Hepatic stellate cell (primary cell): ENCODE results near the gene TMPRSS3.

Source experiments
- DNase-seq: peaks from one replicate; pipeline ENCODE4 v3.0.0; 2011; ENCODE audit warnings: low spot score

Gene TMPRSS3

DNA sequence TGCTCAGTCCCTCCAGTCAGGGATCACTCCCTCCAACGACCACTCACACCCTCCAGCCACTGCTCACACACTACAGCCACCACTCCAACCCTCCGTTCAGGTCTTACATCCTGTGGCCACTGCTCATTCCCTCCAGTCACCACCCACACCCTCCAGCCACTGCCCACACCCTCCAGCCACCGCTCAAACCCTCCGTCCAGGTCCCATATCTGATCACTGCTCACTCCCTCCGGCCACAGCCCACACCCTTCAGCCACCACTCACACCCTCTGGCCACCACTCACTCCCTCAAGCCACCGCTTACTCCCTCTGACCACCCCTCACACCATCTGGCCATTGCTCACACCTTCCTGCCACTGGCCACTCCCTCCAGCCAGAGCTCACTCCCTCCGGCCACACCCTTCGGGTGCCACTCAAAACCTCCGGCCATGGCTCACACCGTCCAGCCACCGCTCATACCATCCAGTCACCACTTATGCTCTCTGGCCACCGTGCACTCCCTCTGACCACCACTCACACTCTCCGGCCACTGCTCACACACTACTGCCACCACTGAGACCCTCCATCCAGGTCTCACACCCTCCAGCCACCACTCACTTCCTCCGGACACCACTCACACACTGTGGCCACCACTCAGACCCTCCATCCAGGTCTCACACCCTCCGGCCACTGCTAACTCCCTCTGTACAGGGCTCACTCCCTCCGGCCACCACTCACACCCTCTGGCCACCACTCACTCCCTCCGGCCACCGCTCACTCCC is 24.8 kb downstream of the TMPRSS3 start:
- DNase-seq, result no peak

DNA sequence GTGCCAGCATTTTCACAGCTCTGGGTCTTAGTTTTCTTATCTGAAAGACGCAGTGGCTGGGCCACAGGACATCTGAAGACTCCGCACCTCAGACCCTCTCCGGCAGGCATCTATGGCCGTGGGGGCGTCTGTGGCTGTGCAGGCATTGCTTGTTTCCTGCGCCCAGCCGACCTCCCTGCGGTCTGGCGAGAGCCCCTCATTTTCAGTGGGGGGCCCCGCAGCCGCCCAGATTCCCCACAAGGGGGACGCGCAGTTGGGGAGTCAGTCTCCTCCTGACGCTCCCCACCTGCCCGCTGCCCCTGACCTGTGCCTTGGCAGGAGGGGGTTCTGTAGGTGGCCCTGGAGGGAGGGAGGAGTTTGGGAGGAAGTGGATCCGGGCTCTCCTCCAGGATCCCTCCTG is 26.0 kb downstream of the TMPRSS3 start:
- DNase-seq, result no peak

DNA sequence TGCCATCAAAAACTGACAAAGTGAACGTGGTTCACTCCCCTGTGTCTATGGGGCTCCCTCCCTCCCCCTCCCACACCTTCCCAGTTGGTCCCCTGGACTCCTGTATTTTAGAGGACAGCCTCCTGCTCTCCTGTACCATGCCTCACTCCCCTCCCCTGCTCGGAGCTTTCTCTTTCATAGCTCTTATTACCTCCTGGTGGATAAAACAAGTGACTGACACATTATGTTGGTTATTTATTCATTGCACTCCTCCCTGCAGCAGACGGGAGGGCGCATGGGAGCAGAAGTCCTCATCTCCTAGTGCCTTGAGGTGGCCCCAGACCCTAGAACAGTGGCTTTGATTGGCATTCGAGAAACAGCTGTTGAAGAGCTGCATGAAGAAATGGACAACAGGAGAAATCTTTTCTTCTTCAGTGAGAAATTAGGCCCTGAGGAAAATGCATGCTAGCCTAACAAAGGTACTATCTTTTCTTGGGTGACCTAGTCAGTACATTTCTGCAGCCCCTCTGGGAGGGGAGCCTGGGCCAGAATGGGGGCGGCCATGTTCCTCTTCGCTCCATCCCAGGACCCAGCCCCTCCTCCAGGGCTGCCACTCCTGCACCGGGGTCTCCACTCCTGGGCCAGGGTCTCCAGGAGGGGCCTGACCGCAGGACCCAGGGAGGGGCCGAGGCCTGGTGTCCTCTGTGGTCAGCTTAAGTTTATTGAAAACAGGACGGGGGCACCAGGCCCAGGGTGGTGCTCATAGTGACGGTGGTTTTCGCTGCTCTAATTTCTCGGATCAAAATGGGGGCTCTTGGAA is 28.3 kb downstream of the TMPRSS3 start:
- no peak for DNase-seq

DNA sequence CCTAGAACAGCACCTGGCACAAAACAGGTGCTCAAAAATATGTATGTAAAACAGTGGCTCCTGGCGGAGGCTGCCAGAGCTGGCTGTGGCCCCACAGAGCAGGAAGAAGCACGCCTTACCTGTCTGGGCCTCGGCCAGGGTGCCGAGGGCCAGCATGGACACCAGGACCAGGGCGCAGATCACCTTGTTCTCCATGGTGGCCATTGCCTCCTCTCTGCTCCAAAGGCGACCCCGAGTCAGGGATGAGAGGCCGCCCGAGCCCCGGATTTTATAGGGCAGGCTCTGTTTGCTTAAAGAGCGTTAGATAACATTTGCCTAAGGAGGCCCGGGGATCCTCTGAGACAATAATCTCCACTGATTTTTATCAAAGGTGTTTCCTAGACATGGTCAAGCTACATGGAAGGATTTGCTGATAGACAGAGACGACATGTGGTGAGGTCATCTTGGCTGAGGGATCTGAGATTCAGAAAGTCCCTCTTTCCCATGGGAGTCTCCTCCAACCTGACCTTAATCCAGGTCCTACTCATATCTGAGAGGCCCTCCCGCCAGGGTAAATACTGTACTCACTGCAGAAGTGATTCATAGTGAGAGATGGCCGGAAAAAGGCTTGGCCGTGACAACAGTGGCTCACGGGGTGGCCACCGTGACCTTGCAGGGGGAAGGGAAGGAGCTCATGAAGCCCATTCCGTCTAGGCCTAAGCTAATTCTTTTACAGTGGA is 29.4 kb downstream of the TMPRSS3 start, which contains the start of gene TFF1:
TFF1 (minus strand) TSS at position 244 of the 719 bp plus-strand sequence; CDS start at position 204, 40 bp downstream.
- no peak for DNase-seq

DNA sequence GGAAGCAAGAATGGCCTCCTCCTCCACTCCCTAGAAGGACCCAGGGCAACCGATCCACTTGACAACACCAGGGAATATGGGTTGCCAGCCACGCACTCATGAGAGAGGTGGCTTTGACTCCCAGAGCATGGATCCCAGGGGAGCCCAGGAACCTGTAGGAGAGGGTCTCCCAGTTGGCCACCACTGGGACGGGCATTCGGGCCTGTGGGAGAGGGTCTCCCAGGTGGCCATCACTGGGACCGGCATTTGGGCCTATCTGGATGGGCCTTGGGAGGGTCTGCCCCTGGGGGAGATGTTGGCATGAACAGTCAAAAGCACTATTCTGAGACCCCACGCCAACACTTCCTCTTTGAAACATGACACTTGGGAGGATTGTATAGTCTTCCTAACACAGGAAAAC is 30.1 kb downstream of the TMPRSS3 start:
- no peak for DNase-seq

DNA sequence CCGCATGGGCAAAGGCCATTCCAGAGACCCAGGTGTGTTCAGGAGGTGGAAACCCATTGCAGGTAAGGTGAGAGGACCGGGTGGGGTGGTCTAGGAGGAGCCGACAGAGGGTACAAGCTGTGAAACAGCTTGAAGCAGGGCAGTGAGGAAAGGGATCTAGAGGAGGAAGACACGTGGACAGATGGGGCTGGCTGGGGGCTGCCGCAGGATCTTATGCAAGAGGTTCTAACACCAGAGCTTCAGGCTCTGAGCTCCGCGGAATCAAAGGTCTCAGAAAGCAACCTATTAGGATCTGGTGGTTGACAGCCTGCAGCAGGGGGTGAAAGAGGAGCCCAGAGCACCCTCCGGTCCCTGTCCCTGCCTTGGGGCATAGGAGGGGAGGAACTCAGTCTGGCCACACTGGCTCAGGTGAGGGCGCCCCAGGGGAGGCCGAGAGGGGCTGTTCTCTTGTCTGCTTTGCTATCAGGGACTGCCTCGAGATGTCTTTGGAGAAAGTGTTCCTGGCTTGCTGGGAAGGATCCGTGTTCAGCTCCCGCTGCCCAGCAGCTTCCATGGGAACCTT is 31.5 kb downstream of the TMPRSS3 start:
- DNase-seq, result no peak

DNA sequence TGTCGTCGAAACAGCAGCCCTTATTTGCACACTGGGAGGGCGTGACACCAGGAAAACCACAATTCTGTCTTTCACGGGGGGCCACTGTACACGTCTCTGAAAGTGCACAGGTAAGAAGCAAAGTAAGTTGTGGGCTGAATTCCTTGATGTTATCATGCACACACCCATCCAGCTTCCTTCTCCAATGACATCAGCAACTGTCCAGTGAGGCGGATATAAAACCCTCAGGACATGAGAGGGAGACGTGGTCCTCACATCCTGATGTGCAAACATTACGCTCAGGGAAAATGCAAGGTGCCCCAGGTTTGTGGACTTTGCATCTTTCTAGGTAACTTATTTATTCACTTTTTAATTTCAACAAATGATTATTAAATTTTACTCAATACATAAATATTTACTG is 32.5 kb downstream of the TMPRSS3 start:
- no peak for DNase-seq

DNA sequence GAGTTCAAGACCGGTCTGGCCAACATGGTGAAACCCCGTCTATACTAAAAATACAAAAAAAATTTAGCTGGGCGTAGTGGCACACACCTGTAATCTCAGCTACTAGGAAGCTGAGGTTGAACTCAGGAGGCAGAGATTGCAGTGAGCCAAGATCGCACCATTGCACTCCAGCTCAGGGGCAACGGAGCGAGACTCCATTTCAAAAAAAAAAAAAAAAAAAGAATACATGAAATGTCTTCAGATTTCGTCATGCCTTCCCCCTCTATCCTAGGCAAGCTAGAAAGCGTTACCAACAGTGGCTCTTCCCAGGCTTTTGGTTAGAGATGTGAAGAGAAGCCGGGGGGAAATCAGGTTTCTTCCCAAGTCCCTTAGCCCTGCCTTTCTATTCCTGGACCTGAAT is 33.2 kb downstream of the TMPRSS3 start:
- DNase-seq, result no peak

DNA sequence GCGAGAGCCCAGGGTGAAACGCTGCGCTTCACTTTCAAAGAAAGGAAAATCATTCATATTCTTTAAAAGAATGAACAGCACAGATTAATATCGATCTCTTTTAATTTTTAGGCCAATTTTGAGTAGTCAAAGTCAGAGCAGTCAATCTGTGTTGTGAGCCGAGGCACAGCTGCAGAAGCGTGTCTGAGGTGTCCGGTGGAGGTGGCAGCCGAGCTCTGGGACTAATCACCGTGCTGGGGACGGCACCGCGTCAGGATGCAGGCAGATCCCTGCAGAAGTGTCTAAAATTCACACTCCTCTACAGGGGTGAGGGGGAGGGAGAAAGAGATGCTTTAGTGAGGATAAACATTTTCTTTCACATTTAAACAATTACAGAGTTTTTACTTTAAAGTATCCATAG is 33.7 kb downstream of the TMPRSS3 start:
- no peak for DNase-seq

DNA sequence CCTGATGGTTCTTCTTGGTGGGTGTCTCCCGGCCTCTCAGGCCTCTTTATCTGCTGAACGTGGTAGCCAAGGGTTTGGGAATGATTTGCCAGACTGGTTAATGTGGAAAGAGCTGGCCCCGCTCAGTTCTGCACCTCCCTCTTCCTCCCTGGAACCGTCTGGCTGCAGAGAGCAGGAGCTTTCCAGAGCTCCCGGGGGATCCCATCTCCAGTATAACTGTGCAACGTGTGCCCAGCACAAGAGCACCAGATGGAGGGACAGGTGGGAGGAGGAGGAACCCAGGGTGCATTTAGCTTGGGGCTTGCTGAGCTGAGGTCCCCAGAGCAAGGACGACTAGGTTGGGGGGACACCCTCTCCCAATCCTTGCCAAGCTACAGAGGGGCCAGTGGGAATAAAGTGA is 34.6 kb downstream of the TMPRSS3 start:
- DNase-seq, result no peak

DNA sequence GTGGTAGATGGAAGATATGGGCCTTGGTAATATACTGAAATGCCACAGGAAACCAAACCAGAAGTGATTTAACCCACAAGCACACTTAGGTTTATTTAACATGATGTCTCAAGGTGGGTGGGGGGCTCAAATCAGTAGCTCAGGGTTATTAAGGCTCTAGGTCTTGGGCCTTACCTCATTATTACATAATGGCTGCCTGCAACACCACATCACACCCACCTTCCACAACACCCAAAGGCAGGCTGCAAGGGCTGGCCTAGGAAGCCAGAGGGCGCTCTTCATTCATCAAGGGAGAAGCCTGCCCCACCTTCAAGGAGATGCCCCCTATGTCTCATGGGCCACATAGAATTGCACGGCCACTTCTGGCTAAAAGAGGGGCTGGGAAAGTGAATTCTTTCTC is 35.5 kb downstream of the TMPRSS3 start:
- no peak for DNase-seq

DNA sequence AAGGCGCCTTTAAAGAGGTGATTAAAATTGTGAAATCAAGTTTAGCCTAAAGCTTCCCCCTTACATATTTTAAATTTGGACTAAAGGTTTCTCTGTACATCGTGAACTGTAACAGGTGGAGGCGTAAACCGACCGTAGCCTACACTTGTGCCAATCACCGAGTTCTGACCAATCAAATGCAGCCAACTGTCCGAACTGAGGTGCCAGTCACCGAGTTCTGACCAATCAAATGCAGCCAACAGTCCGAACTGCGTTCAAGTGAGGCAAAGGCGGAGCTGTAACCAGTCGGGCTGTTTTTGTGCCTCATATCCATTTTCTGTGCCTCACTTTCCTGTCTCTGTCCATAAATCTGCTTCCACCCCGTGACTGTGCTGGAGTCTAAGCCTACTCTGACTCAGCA is 36.9 kb downstream of the TMPRSS3 start:
- no peak for DNase-seq

DNA sequence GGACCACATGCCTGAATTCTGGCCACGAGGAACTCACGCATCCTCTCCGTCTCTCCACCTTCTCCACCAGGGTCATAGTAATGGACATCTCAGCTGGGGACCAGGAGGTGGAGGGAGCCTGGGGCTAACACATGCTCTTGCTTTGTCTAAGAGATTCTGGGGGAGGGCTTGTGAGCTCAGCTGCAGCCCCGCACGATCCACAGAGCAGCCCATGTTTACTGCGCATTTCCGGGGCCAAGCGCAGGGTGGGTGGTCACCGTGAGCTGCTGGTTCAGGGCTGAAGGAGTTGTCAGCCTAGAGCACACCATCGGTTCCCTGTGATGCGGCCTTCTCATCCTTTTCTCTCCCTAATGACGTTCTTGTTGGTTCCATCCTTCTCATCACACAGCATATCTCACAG is 37.6 kb downstream of the TMPRSS3 start:
- DNase-seq, result no peak

DNA sequence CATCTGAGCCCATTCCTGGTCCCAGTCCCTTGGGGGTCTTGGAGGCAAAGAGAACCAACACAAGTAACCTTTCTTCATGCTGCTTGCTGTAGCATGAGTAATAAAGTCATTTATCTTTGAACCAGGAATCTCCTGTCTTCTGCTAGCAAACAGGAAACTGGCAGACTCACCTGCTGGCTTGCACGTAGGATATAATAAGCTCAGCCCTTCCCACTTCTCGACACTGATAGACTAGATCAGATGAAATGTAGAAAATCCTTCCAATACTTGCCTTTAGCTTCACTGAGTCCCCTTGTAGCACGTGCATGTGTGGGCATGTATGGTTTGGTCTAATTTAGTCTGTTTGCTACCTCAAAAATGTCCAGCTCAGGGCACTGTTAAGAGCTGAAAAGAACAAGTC is 38.5 kb downstream of the TMPRSS3 start:
- no peak for DNase-seq

DNA sequence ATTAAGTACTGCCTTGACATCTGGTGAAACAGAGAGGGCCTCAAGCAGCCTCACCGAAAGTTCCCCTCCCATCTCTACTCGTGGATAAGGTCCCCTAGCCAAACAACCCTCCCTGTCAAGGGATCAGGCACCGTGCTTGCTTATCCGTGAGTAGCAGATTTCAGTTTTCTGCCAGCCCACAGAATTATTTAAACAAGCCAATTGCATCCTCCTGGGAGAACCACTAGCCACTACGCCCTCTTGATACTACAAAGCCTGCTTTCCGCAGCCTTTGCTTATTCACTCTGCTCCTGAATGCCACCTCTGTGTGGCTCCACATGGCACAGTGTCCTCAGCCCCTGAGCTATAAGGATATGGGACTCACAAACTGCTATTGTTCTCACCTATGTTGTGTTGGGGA is 39.2 kb downstream of the TMPRSS3 start:
- DNase-seq, result no peak

DNA sequence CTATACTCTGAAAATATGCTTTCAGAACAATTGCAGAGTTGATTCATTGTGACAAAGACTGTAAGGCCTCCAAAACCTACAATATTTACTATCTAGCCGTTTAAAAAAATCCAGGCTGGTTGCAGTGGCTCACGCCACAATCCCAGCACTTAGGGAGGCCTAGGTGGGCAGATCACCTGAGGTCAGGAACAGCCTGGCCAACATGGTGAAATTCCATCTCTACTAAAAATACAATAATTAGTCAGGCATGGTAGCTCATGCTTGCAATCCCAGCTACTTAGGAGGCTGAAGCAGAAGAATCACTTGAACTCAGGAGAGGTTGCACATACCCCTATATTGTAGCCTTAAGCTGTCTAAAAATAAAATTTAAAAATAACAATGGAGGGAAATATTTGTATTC is 39.8 kb downstream of the TMPRSS3 start:
- DNase-seq, result no peak

DNA sequence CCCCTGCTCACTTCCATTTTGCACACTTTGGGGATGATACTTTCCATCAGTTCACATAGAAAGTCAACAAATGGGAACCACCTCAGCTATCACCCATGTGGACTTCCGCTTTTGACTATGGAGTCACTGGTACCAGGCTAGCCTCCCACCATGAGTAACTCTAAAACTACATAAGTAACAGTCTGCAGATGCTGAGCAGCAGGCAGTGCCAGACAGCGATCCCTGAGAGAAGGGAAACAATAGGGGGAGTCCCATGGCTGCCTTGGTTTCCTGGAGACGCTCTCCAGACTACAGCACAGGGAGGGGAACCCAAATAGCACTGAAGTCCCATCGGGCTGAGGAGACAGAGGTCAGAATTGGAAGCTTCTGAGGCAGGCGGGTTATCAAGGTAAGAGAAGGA is 42.2 kb downstream of the TMPRSS3 start:
- no peak for DNase-seq

DNA sequence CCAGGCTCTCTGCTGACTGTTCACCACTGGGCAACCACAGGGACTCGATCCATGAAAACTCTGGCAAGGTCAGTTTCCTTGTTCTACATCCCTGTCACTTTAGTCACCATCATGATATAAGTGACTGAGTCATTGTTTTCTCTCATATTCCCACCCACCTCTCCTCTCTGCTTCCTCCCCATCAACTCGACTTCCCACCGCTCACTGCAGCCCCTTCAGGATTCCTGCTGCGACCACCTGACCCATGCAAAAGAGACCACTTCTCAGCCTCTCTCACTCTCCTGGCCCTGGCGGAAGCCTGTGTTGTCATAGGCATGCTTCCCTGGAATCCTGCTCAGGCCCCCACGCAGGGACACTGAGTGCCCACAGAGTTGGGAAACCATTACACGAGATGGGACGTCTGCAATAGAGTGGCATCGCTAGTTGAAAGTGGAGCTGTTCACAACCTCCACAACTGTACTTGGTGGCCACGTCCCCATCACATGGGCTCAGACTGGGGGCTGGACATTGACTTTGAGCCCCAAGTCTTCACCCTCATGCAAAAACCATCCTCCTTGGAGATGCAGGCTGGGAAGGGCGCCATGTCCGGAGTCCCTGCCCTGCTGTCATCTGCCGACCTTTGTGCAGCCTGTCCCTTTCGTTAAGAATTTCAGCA is 43.3 kb downstream of the TMPRSS3 start:
- no peak for DNase-seq

DNA sequence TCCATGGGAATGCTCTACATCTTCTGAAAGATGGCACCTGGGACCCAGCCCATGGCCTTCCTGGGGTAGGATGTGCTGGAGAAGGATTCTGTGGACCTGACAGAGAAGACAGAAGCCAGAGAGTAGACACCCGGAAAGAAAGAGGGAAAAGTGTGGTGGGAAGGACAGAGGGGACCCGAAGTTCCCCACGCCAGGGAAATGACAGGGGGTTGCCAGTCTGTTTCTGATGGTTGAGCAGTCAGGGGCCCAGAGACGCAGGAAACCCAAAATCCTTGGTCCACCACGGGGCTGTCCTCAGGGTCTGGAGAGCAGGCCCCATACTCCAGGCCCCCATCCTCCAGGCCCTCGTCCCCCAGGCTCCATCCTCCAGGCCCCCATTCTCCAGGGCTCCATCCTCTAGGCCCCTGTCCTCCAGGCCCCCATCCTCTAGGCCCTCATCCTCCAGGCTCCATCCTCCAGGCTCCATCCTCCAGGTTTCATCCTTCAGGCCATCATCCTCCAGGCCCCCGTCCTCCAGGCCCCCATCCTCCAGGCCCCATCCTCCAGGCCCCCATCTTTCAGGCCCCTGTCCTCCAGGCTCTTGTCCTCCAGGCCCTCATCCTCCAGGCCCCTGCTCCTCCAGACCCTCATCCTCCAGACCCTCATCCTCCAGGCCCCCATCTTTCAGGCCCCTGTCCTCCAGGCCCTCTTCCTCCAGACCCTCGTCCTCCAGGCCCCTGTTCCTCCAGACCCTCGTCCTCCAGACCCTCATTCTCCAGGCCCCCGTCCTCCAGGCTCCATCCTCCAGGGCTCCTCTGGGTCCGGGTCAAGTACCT is 44.0 kb downstream of the TMPRSS3 start:
- DNase-seq, result no peak

DNA sequence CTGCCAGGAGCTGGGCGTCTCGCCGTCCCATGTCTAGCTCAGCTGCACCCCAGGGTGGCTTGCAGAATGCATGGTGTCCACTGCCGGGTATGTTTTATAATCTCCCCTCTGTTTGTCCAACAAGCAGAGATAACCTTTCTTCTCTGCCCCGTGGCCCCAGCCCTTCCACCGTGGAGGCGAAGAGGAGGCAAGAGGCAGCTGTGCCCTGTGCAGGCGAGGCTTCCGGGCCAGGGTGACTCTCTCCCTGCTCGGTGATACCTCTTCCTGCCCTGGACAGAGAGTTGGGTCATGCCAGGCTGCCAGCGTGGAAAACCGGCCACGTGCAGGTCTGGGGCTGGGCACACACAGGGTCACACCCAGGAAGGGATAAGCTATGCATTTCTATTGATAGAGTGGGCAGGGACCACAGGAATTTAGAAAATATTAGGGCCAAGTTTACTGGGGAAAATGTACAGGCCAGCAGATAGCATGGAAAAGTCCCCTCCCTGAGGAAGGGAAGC is 44.9 kb downstream of the TMPRSS3 start, which contains the start of gene TFF2:
TFF2 (minus strand) TSS at position 68 of the 500 bp plus-strand sequence; CDS start at position 31, 37 bp downstream.
- no peak for DNase-seq
